ENCODE measurements around the gene ZNF217. TPM values are rescaled to one million over a fixed set of nuclear protein-coding genes. Genes with fewer than 3 reads are reported as not detected.

ZNF217 gene
- total and polyA plus RNA-seq, 4 donors = 6.0 to 32.6 (median 24.5) TPM

DNA sequence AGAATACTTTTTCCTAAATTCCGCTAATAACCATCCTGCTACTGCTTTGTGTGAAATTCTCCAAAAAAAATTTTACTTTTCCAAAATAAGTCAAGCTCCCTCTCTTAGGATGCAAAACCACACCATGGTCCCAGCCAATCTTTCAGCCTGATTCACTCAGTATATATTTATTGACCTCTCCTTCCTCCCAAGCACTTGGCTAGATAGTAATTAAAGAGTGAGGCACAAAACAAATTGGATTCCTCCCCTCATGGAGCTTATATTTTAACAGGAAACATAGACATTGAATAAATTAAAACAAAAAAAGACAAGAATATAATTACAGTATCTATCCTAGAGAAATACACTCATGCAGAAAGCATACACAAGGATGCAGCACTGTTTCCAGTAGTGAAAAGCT lies 9.0 kb upstream of the ZNF217 start:
- ATAC-seq (ENCODE audit: insufficient read depth, low FRiP score) (no peak), DNase-seq (no peak)
- H3K9ac ChIP-seq (ENCODE audit: insufficient read depth in 1 of 2, low read length in 2 of 2) = no peak overlapping the region
- no peaks in the 10 kb centered on the region for H3K27me3 ChIP-seq (ENCODE audit: control insufficient read depth in 3 of 3, insufficient read depth in 3 of 3, low read length in 2 of 3)
- TF ChIP-seq, protein P1, sequence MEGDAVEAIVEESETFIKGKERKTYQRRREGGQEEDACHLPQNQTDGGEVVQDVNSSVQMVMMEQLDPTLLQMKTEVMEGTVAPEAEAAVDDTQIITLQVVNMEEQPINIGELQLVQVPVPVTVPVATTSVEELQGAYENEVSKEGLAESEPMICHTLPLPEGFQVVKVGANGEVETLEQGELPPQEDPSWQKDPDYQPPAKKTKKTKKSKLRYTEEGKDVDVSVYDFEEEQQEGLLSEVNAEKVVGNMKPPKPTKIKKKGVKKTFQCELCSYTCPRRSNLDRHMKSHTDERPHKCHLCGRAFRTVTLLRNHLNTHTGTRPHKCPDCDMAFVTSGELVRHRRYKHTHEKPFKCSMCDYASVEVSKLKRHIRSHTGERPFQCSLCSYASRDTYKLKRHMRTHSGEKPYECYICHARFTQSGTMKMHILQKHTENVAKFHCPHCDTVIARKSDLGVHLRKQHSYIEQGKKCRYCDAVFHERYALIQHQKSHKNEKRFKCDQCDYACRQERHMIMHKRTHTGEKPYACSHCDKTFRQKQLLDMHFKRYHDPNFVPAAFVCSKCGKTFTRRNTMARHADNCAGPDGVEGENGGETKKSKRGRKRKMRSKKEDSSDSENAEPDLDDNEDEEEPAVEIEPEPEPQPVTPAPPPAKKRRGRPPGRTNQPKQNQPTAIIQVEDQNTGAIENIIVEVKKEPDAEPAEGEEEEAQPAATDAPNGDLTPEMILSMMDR (IDR thresholded peaks at IDR 0.05; ENCODE audit: control extremely low read depth, extremely low read depth) = no peak
- WGBS, 2 donors = 96 to 100% methylated on average over 1 of the region's 1 CpG
- H3K36me3 ChIP-seq (ENCODE audit: control insufficient read depth in 4 of 4, insufficient read depth in 4 of 4, low read length in 4 of 4) = no peaks in the 10 kb centered on the region
- H3K27ac ChIP-seq (ENCODE audit: low read depth in 1 of 2, low read length in 1 of 2) = no peak overlapping the region
- peaks cover 0 to 4% (median 0%) of the 10 kb centered on the region in 5 donors for H3K4me1 ChIP-seq (ENCODE audit: control insufficient read depth in 5 of 5, insufficient read depth in 5 of 5, low read length in 5 of 5)
- no peak overlapping the region for H3K4me3 ChIP-seq
- H3K9me3 ChIP-seq (ENCODE audit: control insufficient read depth in 4 of 4, insufficient read depth in 3 of 4, low read length in 3 of 4) = no peaks in the 10 kb centered on the region

DNA sequence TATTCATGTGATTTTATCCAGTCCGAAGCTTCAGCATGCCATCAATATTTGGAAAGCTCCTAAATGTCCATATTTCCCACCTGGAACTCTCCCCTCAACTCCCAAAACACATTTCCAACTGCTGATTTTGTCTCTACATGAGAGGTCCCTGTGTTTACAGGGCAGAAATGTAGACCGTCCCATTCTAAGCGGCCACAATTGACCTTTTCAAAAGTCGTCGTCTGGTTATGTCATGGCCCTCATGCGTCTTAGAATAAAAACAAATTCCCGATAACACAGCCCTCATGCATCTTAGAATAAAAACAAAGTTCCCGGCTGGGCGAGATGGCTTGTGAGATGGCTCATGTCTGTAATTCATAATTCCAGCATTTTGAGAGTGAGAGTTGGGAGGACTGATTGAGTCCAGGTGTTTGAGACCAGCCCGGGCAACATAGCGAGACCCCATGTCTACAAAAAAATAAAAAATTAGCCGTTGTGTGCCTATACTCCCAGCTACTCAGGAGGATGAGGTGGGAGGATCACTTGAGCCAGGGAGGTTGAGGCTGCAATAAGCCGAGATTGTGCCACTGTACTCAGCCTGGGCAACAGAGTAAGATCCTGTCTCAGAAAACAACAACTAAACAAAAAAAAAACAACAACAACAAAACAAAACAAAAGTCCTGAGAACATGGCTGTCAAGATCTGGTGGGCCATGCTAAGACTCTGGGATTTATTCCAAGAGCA lies 6.4 kb upstream of the ZNF217 start:
- TF ChIP-seq, protein P1 (IDR thresholded peaks at IDR 0.05; ENCODE audit: control extremely low read depth, extremely low read depth) = no peak
- 93 to 97% methylated on average over 13 of the region's 13 CpGs for WGBS, 2 donors

DNA sequence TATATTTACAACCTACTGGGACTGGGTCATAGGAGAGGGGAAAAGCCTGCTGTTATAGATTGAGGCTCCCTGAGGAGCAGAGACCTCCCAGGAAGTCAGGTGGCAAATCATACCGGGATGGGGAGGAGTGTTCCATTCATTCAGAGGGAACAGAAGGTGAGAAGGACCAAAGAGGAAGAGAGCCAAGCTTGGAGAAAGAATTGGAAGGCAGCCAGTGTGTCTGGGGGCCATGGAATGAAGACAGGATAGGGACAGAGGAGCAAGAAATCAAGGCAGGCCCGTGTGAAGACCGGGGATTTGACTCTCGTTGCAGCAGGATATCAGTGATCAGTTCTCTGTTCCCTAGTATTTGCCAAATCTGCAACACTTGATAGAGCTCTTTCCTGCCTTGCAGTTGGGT lies 5.7 kb upstream of the ZNF217 start:
- TF ChIP-seq, protein P1 (IDR thresholded peaks at IDR 0.05; ENCODE audit: control extremely low read depth, extremely low read depth) = no peak
- Histone ChIP-seq H3K9me3 (ENCODE audit: control insufficient read depth in 4 of 4, insufficient read depth in 3 of 4, low read length in 3 of 4) (no peaks in the 10 kb centered on the region), H3K4me3 (no peak overlapping the region), H3K27ac (ENCODE audit: low read depth in 1 of 2, low read length in 1 of 2) (no peak overlapping the region), H3K36me3 (ENCODE audit: control insufficient read depth in 4 of 4, insufficient read depth in 4 of 4, low read length in 4 of 4) (no peaks in the 10 kb centered on the region), H3K9ac (ENCODE audit: insufficient read depth in 1 of 2, low read length in 2 of 2) (no peak overlapping the region), H3K4me1 (ENCODE audit: control insufficient read depth in 5 of 5, insufficient read depth in 5 of 5, low read length in 5 of 5) (peaks cover 0 to 19% (median 0%) of the 10 kb centered on the region in 5 donors), H3K27me3 (ENCODE audit: control insufficient read depth in 3 of 3, insufficient read depth in 3 of 3, low read length in 2 of 3) (no peaks in the 10 kb centered on the region)
- 61 to 73% methylated on average over 4 of the region's 4 CpGs for WGBS, 2 donors
- DNase-seq = no peak
- ATAC-seq (ENCODE audit: insufficient read depth, low FRiP score) = no peak

More for the DNA sequence above, 6.4 kb upstream of the ZNF217 start:
- Histone ChIP-seq H3K9ac (ENCODE audit: insufficient read depth in 1 of 2, low read length in 2 of 2) (no peak overlapping the region), H3K4me1 (ENCODE audit: control insufficient read depth in 5 of 5, insufficient read depth in 5 of 5, low read length in 5 of 5) (peaks cover 0 to 19% (median 0%) of the 10 kb centered on the region in 5 donors), H3K27me3 (ENCODE audit: control insufficient read depth in 3 of 3, insufficient read depth in 3 of 3, low read length in 2 of 3) (no peaks in the 10 kb centered on the region), H3K27ac (ENCODE audit: low read depth in 1 of 2, low read length in 1 of 2) (no peak overlapping the region), H3K9me3 (ENCODE audit: control insufficient read depth in 4 of 4, insufficient read depth in 3 of 4, low read length in 3 of 4) (no peaks in the 10 kb centered on the region), H3K4me3 (no peak overlapping the region), H3K36me3 (ENCODE audit: control insufficient read depth in 4 of 4, insufficient read depth in 4 of 4, low read length in 4 of 4) (no peaks in the 10 kb centered on the region)
- DNase-seq (no peak), ATAC-seq (ENCODE audit: insufficient read depth, low FRiP score) (no peak)

DNA sequence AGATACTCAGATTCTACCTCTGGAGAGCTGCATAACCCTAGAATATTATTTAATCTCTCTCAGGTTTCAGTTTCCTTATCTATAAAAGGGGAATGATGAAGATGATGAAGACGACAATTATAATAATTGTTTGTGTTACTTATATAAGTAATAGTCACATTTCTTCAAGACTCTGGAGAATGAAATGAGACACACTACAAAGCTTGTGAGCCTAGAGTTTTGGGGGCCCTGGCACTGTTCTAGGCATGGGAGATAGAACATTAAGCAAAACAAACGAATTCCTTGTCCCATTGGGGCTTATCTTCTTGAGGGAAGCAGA lies 5.4 kb upstream of the ZNF217 start:
- peaks cover 0 to 19% (median 0%) of the 10 kb centered on the region in 5 donors for H3K4me1 ChIP-seq (ENCODE audit: control insufficient read depth in 5 of 5, insufficient read depth in 5 of 5, low read length in 5 of 5)
- DNase-seq = no peak
- H3K4me3 ChIP-seq = no peak overlapping the region
- no peak for ATAC-seq (ENCODE audit: insufficient read depth, low FRiP score)
- no peak overlapping the region for H3K9ac ChIP-seq (ENCODE audit: insufficient read depth in 1 of 2, low read length in 2 of 2)
- H3K27me3 ChIP-seq (ENCODE audit: control insufficient read depth in 3 of 3, insufficient read depth in 3 of 3, low read length in 2 of 3) = no peaks in the 10 kb centered on the region
- WGBS, 2 donors = 68 to 83% methylated on average over 2 of the region's 2 CpGs
- no peak overlapping the region for H3K27ac ChIP-seq (ENCODE audit: low read depth in 1 of 2, low read length in 1 of 2)
- TF ChIP-seq, protein P1 (IDR thresholded peaks at IDR 0.05; ENCODE audit: control extremely low read depth, extremely low read depth) = no peak
- no peaks in the 10 kb centered on the region for H3K9me3 ChIP-seq (ENCODE audit: control insufficient read depth in 4 of 4, insufficient read depth in 3 of 4, low read length in 3 of 4)
- H3K36me3 ChIP-seq (ENCODE audit: control insufficient read depth in 4 of 4, insufficient read depth in 4 of 4, low read length in 4 of 4) = no peaks in the 10 kb centered on the region
